ENCODE measurements around the gene RASGRF1. TPM values are rescaled to one million over a fixed set of nuclear protein-coding genes. Genes with fewer than 3 reads are reported as not detected.

Gene RASGRF1
- total and polyA plus RNA-seq, 11 donors = 0.12 to 0.40 (median 0.25) TPM; not detected in 8

DNA sequence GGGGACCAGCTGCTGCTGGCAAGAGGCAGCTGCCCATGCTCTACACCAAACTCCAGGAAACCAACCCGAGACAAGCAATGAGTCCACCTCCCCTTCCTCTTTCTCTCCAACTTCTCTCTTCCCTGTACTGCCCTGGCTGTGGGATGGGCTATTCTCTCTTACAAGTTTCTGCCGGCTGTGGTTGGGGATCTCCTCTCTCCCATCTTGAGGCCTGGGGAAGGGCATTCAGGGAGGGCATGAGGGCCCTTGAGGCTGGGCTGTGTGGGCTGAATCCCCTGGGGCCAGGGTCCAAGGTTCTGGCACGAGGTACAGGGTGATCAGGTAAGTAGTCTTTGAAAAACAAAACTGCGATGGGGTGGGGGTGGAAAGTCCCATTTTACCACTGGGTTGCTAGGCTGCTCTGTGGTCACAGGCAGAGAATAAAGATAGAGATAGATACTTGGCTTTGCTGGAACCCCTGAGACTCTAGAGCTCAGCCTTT, 113.4 kb downstream of the RASGRF1 start:
- peak overlapping the region in 1 of 12 donors; percentile 89 for H3K27ac ChIP-seq
- intact Hi-C loops (cut with DNase I) = loop anchor here in 1 of 10 donors (5.0 kb wide), 1 partner anchor 70 kb away; no protein-coding TSS in a partner anchor
- 61 to 83% (median 69%) methylated on average over 4 of the region's 4 CpGs for WGBS, 4 donors

DNA sequence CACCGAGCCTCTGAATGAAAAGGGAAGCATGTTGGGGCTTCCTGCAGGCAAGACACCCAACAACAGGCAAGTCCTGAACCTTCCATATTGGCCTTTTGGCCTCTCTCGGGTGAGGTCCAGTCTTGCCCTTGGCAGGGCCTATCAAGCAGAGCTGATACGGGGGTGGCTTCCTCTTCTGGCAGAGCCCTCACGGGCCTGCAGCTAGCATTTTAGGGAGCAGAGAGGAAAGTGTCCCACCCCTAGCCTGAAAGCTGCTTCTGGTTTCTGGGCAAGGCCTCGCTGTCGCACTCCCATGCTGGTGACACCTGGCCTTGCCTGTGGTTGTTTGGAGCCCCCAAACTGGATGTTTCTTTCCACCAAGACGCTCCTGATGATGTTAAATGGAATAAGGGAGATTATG, 113.9 kb downstream of the RASGRF1 start:
- DNase-seq (no peak), ATAC-seq (no peak)
- no peaks in the 10 kb centered on the region for H3K27me3 ChIP-seq
- no peaks in the 10 kb centered on the region for H3K36me3 ChIP-seq
- H3K4me1 ChIP-seq = peaks cover 0 to 34% (median 4%) of the 10 kb centered on the region in 12 donors
- WGBS, 4 donors = 79 to 84% (median 83%) methylated on average over 5 to 7 of the region's 7 CpGs
- H3K4me3 ChIP-seq = no peak overlapping the region
- TF ChIP-seq POLR2A (IDR thresholded peaks at IDR 0.05) = no peak
- TF ChIP-seq, protein P1, sequence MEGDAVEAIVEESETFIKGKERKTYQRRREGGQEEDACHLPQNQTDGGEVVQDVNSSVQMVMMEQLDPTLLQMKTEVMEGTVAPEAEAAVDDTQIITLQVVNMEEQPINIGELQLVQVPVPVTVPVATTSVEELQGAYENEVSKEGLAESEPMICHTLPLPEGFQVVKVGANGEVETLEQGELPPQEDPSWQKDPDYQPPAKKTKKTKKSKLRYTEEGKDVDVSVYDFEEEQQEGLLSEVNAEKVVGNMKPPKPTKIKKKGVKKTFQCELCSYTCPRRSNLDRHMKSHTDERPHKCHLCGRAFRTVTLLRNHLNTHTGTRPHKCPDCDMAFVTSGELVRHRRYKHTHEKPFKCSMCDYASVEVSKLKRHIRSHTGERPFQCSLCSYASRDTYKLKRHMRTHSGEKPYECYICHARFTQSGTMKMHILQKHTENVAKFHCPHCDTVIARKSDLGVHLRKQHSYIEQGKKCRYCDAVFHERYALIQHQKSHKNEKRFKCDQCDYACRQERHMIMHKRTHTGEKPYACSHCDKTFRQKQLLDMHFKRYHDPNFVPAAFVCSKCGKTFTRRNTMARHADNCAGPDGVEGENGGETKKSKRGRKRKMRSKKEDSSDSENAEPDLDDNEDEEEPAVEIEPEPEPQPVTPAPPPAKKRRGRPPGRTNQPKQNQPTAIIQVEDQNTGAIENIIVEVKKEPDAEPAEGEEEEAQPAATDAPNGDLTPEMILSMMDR (IDR thresholded peaks at IDR 0.05) = no peak
- H3K27ac ChIP-seq = peak overlapping the region in 1 of 12 donors; percentile 89
- H3K9me3 ChIP-seq = no peaks in the 10 kb centered on the region
- intact Hi-C loops (cut with DNase I) = loop anchor here in 1 of 10 donors (5.0 kb wide), 1 partner anchor 69 kb away; no protein-coding TSS in a partner anchor

More for the DNA sequence above, 113.4 kb downstream of the RASGRF1 start:
- Histone ChIP-seq H3K9me3 (no peaks in the 10 kb centered on the region), H3K4me3 (no peak overlapping the region), H3K36me3 (no peaks in the 10 kb centered on the region), H3K4me1 (peaks cover 0 to 38% (median 4%) of the 10 kb centered on the region in 12 donors), H3K27me3 (no peaks in the 10 kb centered on the region)
- DNase-seq (no peak), ATAC-seq (peak in 2 of 4 donors; percentile 41 to 66)
- TF ChIP-seq POLR2A (IDR thresholded peaks at IDR 0.05) = no peak
- TF ChIP-seq, protein P1 (IDR thresholded peaks at IDR 0.05) = no peak

GRCh38 chr15:78974272-78974918, 116.2 kb downstream of the RASGRF1 start:
- Histone ChIP-seq H3K4me3 (no peak overlapping the region), H3K9me3 (no peaks in the 10 kb centered on the region), H3K36me3 (no peaks in the 10 kb centered on the region), H3K4me1 (peaks cover 0 to 22% (median 1%) of the 10 kb centered on the region in 12 donors), H3K27me3 (no peaks in the 10 kb centered on the region), H3K27ac (no peak overlapping the region)
- no peak for TF ChIP-seq POLR2A (IDR thresholded peaks at IDR 0.05)
- TF ChIP-seq, protein P1 (IDR thresholded peaks at IDR 0.05) = no peak
- ATAC-seq = no peak
- 90 to 97% (median 96%) methylated on average over 5 to 7 of the region's 7 CpGs for WGBS, 4 donors
- intact Hi-C loops (cut with DNase I) = no loop called here
- no peak for DNase-seq

DNA sequence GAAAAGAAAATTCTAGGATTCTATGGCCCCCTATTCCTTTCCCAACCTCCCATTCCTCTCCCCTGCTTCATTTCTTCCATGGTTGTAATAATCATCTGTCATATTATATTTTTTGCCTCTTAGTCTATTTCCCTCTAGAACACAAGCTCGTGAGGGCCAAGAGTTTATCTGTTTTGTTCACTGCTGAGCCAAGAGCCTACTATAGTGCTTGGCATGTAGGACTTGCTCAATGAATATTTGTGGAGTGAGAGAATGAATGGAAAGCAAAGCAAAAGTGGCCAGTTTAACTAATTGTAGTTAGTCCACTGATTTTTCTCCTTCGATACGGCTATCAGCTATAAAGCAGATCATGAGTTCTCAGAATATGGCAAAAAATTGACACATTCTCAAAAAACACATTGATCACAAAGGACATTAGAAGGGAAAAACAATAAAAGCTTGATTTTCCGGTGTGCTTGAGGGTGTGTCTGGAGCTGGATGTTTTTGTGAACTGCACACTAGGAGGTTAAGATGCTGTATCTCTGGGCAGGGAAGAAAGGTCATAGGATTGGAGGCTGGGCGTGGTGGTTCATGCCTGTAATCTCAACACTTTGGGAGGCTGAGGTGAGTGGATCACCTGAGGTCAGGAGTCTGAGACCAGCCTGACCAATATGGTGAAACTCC, 120.8 kb downstream of the RASGRF1 start:
- TF ChIP-seq POLR2A (IDR thresholded peaks at IDR 0.05) = no peak
- TF ChIP-seq, protein P1 (IDR thresholded peaks at IDR 0.05) = no peak
- ATAC-seq = no peak
- Histone ChIP-seq H3K36me3 (no peaks in the 10 kb centered on the region), H3K27me3 (no peaks in the 10 kb centered on the region), H3K9me3 (no peaks in the 10 kb centered on the region), H3K4me1 (peaks cover 0 to 9% (median 0%) of the 10 kb centered on the region in 12 donors), H3K4me3 (no peak overlapping the region), H3K27ac (no peak overlapping the region)
- intact Hi-C loops (cut with DNase I) = no loop called here
- DNase-seq = no peak
- 70 to 79% (median 77%) methylated on average over 5 of the region's 5 CpGs for WGBS, 4 donors
